Caco-2 (cell line): ENCODE data around the gene SP140L. TPM values are rescaled to one million over a fixed set of nuclear protein-coding genes. Genes with fewer than 3 reads are reported as not detected.

Source experiments
- BruUV-seq: library from RNA; stranded (reverse); fragments of 400-500 nt; replicated peaks from 2 replicates; lab custom pipeline; 2021; lab: Mats Ljungman, UMichigan
- CTCF ChIA-PET: fragments of 300-600 bp; sonication (Branson Sonifier 250); formaldehyde crosslinking; loops from one replicate; lab custom pipeline; 2022; ENCODE audit warnings: antibody characterized with exemption; lab: Charles Lee
- POLR2A ChIA-PET: fragments of 300-600 bp; sonication (Branson Sonifier 250); formaldehyde crosslinking; loops from one replicate; lab custom pipeline; 2022; ENCODE audit warnings: antibody characterized with exemption; lab: Charles Lee
- DNase-seq, 2 experiments: peaks; one replicate each; pipeline versions ENCODE4 v3.0.0 to v3.0.0-alpha.2; 2020 to 2022
- H3K27me3 ChIP-seq: replicated peaks from 2 replicates; pipeline ENCODE4 v1.6.0; 2011; ENCODE audit warnings: low read length; ENCODE audit not compliant: control insufficient read depth, insufficient read depth
- H3K36me3 ChIP-seq: 2 replicates; pipeline ENCODE4 v1.5.1; 2011; ENCODE audit warnings: low read length; ENCODE audit not compliant: control insufficient read depth, insufficient read depth
- H3K4me1 ChIP-seq: fragments of 250-450 bp; sonication (Bioruptor Pico); 2 replicates; pipeline ENCODE4 v1.5.1; 2020; ENCODE audit warnings: mild to moderate bottlenecking
- H3K4me3 ChIP-seq: 2 replicates; pipeline ENCODE4 v1.5.1; 2011; ENCODE audit warnings: low read depth, mild to moderate bottlenecking, control low read depth, low read length
- H3K9me3 ChIP-seq: fragments of 250-450 bp; sonication (Bioruptor Pico); 2 replicates; pipeline ENCODE4 v1.5.1; 2020; ENCODE audit warnings: mild to moderate bottlenecking, moderate library complexity
- H3K27ac Mint-ChIP-seq: one replicate; pipeline ENCODE4 v1.8.0; 2022; ENCODE audit warnings: mixed read lengths; ENCODE audit not compliant: unreplicated experiment
- H3K27me3 Mint-ChIP-seq: one replicate; pipeline ENCODE4 v1.8.0; 2022; ENCODE audit warnings: mixed read lengths; ENCODE audit not compliant: insufficient read depth, unreplicated experiment
- H3K36me3 Mint-ChIP-seq: one replicate; pipeline ENCODE4 v1.8.0; 2022; ENCODE audit warnings: mild to moderate bottlenecking, mixed read lengths; ENCODE audit not compliant: insufficient read depth, unreplicated experiment
- H3K4me1 Mint-ChIP-seq: one replicate; pipeline ENCODE4 v1.8.0; 2022; ENCODE audit warnings: low read depth, mixed read lengths; ENCODE audit not compliant: unreplicated experiment
- H3K4me3 Mint-ChIP-seq: one replicate; pipeline ENCODE4 v1.8.0; 2022; ENCODE audit warnings: mild to moderate bottlenecking, moderate library complexity, mixed read lengths; ENCODE audit not compliant: unreplicated experiment
- H3K9me3 Mint-ChIP-seq: one replicate; pipeline ENCODE4 v1.8.0; 2022; ENCODE audit warnings: mixed read lengths; ENCODE audit not compliant: unreplicated experiment
- intact Hi-C: fragments of 100-400 bp; cut with micrococcal nuclease; formaldehyde crosslinking; loops from one replicate; pipeline ENCODE4 v1.10.0; 2022; ENCODE audit not compliant: unreplicated experiment
- total RNA-seq: library from RNA; stranded (reverse); gene quantifications from 2 replicates; pipeline ENCODE4 v1.2.3, GENCODE V29; 2022
- TF ChIP-seq, protein P1 (sequence below), 2 experiments: fragments of 200-600 bp in 1 of 2; IDR thresholded peaks; 1 replicate in 1 of 2; 2 replicates in 1 of 2; pipeline versions ENCODE4 v1.5.1 to v1.8.0; 2011 to 2022; ENCODE audit warnings: antibody characterized with exemption in 1 of 2, control low read depth in 1 of 2, inconsistent platforms in 1 of 2, low read depth in 1 of 2, low read length in 1 of 2, mild to moderate bottlenecking in 1 of 2, moderate library complexity in 1 of 2; ENCODE audit not compliant: insufficient read depth in 1 of 2, severe bottlenecking in 1 of 2, unreplicated experiment in 1 of 2

The SP140L gene
- total RNA-seq, 1 experiment from 2014 or later: not detected

DNA sequence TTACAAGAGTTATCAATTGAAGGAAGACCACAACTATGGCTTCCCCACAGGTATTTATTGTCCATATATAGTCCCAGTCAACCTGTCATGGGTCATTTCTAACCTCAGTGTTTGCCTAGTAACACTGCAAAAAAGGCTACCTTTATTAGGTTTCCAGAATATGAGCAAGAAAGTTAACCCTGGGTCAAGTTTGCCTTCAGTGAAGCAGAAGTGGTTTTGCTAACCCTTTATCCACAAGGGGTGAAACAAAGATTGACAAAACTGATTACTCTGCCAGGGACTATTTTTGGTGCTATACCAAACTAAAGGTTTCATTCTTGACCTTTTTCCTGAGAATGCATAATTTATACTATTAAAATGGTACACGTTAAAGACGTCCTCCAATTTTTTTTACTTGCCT is 117.8 kb downstream of the SP140L start:
- ChIA-PET POLR2A (no interaction called here), CTCF (no interaction called here)
- no peak overlapping the region for H3K4me3 Mint-ChIP-seq
- TF ChIP-seq, protein P1, sequence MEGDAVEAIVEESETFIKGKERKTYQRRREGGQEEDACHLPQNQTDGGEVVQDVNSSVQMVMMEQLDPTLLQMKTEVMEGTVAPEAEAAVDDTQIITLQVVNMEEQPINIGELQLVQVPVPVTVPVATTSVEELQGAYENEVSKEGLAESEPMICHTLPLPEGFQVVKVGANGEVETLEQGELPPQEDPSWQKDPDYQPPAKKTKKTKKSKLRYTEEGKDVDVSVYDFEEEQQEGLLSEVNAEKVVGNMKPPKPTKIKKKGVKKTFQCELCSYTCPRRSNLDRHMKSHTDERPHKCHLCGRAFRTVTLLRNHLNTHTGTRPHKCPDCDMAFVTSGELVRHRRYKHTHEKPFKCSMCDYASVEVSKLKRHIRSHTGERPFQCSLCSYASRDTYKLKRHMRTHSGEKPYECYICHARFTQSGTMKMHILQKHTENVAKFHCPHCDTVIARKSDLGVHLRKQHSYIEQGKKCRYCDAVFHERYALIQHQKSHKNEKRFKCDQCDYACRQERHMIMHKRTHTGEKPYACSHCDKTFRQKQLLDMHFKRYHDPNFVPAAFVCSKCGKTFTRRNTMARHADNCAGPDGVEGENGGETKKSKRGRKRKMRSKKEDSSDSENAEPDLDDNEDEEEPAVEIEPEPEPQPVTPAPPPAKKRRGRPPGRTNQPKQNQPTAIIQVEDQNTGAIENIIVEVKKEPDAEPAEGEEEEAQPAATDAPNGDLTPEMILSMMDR (IDR thresholded peaks at IDR 0.05; ENCODE audit: insufficient read depth in 1 of 2, low read depth in 1 of 2, low read length in 1 of 2, severe bottlenecking in 1 of 2, unreplicated experiment in 1 of 2): no peak
- Histone ChIP-seq H3K36me3 (no peaks in the 10 kb centered on the region), H3K4me3 (no peak overlapping the region), H3K4me1 (no peaks in the 10 kb centered on the region), H3K27me3 (no peaks in the 10 kb centered on the region), H3K9me3 (no peaks in the 10 kb centered on the region)
- H3K4me1 Mint-ChIP-seq: no peaks in the 10 kb centered on the region
- H3K27me3 Mint-ChIP-seq: no peaks in the 10 kb centered on the region
- no peak overlapping the region for H3K27ac Mint-ChIP-seq
- BruUV-seq: no TSS peak
- intact Hi-C loops: no loop called here
- no peaks in the 10 kb centered on the region for H3K9me3 Mint-ChIP-seq
- peaks cover 4% of the 10 kb centered on the region for H3K36me3 Mint-ChIP-seq
- DNase-seq: no peak

DNA sequence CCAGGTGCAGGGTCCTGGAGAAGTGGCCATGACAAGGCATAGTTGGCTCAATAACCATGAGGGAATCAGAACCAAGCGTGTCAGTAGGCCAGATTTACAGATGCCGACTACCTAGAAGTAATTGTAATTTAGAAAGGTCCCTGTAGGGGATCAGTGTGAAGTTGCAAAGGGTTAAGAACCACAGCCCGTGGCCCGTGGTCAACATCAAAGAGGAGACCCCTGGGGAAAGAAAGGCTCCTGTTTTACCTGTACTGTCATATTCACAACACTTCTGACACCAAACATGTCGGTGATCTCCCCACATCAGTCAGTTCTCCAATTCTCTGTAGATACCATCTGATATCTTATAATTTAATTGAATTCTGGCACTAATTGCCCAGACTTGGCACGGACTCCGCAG is 120.0 kb downstream of the SP140L start:
- Mint-ChIP-seq H3K27me3 (no peaks in the 10 kb centered on the region), H3K4me3 (no peak overlapping the region), H3K36me3 (peaks cover 4% of the 10 kb centered on the region), H3K27ac (no peak overlapping the region), H3K4me1 (no peaks in the 10 kb centered on the region), H3K9me3 (no peaks in the 10 kb centered on the region)
- intact Hi-C loops: no loop called here
- Histone ChIP-seq H3K9me3 (no peaks in the 10 kb centered on the region), H3K27me3 (no peaks in the 10 kb centered on the region), H3K4me1 (no peaks in the 10 kb centered on the region), H3K4me3 (no peak overlapping the region), H3K36me3 (no peaks in the 10 kb centered on the region)
- no TSS peak for BruUV-seq
- no peak for DNase-seq
- TF ChIP-seq, protein P1 (IDR thresholded peaks at IDR 0.05; ENCODE audit: insufficient read depth in 1 of 2, low read depth in 1 of 2, low read length in 1 of 2, severe bottlenecking in 1 of 2, unreplicated experiment in 1 of 2): no peak
- POLR2A ChIA-PET: no interaction called here
- CTCF ChIA-PET: no interaction called here

DNA sequence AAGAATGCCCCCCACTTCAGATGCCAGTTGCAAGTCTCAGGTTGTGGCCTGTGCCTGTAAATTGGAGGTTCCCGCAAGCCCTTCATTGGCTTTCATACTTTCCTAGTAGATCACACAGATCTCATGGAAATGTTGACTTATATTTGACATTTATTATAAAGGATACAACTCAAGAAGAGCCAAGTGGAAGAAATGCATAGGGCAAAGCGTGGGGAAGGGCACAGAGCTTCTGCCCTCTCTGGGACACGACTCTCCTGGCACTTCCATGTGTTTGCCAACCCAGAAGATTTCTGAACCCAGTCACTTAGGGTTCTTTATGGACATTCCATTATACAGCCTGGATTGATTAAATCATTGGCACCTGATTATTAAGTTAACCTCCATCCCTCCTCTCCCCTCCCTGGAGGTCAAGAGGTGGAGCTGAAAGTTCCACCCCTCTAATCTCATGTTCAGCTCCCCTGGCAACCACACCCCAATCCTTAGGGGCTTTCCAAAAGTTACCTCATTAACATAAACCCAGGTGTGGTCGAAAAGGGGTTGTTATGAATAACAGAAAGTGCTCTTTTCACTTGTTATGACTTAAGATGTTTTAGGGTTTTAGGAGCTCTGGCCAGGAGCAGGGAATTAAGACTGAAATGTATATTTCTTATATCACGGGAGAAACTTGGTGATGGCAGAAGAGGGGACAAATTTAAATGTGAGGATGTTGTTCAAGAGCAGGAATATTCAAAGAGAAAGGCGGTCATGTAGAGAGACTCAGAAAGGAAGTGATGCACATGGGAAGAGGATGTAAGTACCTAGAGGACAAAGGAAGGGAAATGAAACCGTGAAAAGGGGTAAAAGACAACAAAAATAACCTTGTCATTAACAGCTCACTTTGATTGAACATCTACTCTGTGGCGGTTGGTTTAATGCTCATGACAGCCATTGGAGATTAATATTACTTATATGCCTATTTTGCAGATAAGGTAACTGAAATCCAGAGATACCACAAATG is 120.8 kb downstream of the SP140L start:
- DNase-seq: no peak
- Histone ChIP-seq H3K4me3 (no peak overlapping the region), H3K4me1 (no peaks in the 10 kb centered on the region), H3K27me3 (no peaks in the 10 kb centered on the region), H3K9me3 (no peaks in the 10 kb centered on the region), H3K36me3 (no peaks in the 10 kb centered on the region)
- intact Hi-C loops: no loop called here
- ChIA-PET POLR2A (no interaction called here), CTCF (no interaction called here)
- H3K4me1 Mint-ChIP-seq: no peaks in the 10 kb centered on the region
- H3K36me3 Mint-ChIP-seq: peaks cover 4% of the 10 kb centered on the region
- no peaks in the 10 kb centered on the region for H3K27me3 Mint-ChIP-seq
- H3K27ac Mint-ChIP-seq: no peak overlapping the region
- no peaks in the 10 kb centered on the region for H3K9me3 Mint-ChIP-seq
- H3K4me3 Mint-ChIP-seq: no peak overlapping the region
- TF ChIP-seq, protein P1 (IDR thresholded peaks at IDR 0.05; ENCODE audit: insufficient read depth in 1 of 2, low read depth in 1 of 2, low read length in 1 of 2, severe bottlenecking in 1 of 2, unreplicated experiment in 1 of 2): no peak
- no TSS peak for BruUV-seq
